WTC11 (cell line): Measurements from ENCODE around the gene RNF145.

Source experiments
- JUN ChIP-seq: sonication (generic); formaldehyde crosslinking; IDR thresholded peaks from 2 replicates; pipeline ENCODE4 v1.8.0; 2023; ENCODE audit warnings: mild to moderate bottlenecking, missing genetic modification reagents
- NFATC4 ChIP-seq: fragments of 250-450 bp; sonication (Bioruptor Pico); IDR thresholded peaks from 2 replicates; pipeline ENCODE4 v1.9.0; 2021; ENCODE audit warnings: mild to moderate bottlenecking
- NR3C1 ChIP-seq: sonication (generic); formaldehyde crosslinking; conservative IDR thresholded peaks from 2 replicates; pipeline ENCODE4 v1.8.1; 2023; ENCODE audit warnings: low read depth, mild to moderate bottlenecking, missing genetic modification reagents
- ZBTB21 ChIP-seq: sonication (generic); formaldehyde crosslinking; IDR thresholded peaks from 2 replicates; pipeline ENCODE4 v1.8.1; 2023; ENCODE audit warnings: mild to moderate bottlenecking, missing genetic modification reagents, borderline replicate concordance
- TF ChIP-seq, protein P1 (sequence below): fragments of 200-600 bp; IDR thresholded peaks from 2 replicates; pipeline ENCODE4 v1.8.0; 2022; ENCODE audit warnings: antibody characterized with exemption
- TF ChIP-seq, protein P2 (sequence below): sonication (generic); formaldehyde crosslinking; IDR thresholded peaks from 2 replicates; pipeline ENCODE4 v1.8.0; 2022; ENCODE audit warnings: mild to moderate bottlenecking, missing genetic modification reagents
- TF ChIP-seq, protein P3 (sequence below): sonication (generic); formaldehyde crosslinking; IDR thresholded peaks from 2 replicates; pipeline ENCODE4 v1.8.0; 2022; ENCODE audit warnings: mild to moderate bottlenecking, missing genetic modification reagents
- TF ChIP-seq, protein P4 (sequence below): sonication (generic); formaldehyde crosslinking; IDR thresholded peaks from 2 replicates; pipeline ENCODE4 v1.8.1; 2023; ENCODE audit warnings: mild to moderate bottlenecking, missing genetic modification reagents, moderate library complexity
- TF ChIP-seq, protein P5 (sequence below): sonication (generic); formaldehyde crosslinking; IDR thresholded peaks from 2 replicates; pipeline ENCODE4 v1.8.1; 2022; ENCODE audit warnings: low read depth, missing genetic modification reagents, borderline replicate concordance

DNA sequence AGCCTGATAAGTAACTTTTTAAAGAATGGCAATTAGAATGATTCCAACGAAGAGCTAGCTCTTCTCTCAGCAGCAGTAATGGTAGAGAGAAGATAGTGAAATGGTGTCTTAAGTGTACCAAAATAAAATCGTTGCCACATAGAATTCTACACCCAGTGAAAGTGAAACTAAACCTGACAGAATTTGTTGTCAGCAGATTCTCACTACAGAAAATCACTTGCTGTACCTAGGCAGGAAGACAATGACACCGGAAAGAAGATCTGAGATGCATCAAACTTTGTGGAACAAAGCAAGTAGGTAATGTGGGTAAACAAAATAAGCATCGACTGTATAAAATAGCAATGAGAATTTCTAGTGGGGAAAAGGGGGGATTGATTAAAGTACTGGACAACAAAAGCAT is 88.9 kb downstream of the RNF145 start:
- TF ChIP-seq, protein P1, sequence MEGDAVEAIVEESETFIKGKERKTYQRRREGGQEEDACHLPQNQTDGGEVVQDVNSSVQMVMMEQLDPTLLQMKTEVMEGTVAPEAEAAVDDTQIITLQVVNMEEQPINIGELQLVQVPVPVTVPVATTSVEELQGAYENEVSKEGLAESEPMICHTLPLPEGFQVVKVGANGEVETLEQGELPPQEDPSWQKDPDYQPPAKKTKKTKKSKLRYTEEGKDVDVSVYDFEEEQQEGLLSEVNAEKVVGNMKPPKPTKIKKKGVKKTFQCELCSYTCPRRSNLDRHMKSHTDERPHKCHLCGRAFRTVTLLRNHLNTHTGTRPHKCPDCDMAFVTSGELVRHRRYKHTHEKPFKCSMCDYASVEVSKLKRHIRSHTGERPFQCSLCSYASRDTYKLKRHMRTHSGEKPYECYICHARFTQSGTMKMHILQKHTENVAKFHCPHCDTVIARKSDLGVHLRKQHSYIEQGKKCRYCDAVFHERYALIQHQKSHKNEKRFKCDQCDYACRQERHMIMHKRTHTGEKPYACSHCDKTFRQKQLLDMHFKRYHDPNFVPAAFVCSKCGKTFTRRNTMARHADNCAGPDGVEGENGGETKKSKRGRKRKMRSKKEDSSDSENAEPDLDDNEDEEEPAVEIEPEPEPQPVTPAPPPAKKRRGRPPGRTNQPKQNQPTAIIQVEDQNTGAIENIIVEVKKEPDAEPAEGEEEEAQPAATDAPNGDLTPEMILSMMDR: no peak
- TF ChIP-seq, protein P2, sequence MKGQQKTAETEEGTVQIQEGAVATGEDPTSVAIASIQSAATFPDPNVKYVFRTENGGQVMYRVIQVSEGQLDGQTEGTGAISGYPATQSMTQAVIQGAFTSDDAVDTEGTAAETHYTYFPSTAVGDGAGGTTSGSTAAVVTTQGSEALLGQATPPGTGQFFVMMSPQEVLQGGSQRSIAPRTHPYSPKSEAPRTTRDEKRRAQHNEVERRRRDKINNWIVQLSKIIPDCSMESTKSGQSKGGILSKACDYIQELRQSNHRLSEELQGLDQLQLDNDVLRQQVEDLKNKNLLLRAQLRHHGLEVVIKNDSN (CRISPR knock-in tag): no peak
- TF ChIP-seq, protein P3, sequence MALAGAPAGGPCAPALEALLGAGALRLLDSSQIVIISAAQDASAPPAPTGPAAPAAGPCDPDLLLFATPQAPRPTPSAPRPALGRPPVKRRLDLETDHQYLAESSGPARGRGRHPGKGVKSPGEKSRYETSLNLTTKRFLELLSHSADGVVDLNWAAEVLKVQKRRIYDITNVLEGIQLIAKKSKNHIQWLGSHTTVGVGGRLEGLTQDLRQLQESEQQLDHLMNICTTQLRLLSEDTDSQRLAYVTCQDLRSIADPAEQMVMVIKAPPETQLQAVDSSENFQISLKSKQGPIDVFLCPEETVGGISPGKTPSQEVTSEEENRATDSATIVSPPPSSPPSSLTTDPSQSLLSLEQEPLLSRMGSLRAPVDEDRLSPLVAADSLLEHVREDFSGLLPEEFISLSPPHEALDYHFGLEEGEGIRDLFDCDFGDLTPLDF (CRISPR knock-in tag): no peak
- TF ChIP-seq NFATC4 (CRISPR knock-in tag) (no peak), JUN (CRISPR knock-in tag) (no peak), ZBTB21 (CRISPR knock-in tag) (no peak), NR3C1 (CRISPR knock-in tag) (no peak)
- TF ChIP-seq, protein P4, sequence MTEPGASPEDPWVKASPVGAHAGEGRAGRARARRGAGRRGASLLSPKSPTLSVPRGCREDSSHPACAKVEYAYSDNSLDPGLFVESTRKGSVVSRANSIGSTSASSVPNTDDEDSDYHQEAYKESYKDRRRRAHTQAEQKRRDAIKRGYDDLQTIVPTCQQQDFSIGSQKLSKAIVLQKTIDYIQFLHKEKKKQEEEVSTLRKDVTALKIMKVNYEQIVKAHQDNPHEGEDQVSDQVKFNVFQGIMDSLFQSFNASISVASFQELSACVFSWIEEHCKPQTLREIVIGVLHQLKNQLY: no peak
- TF ChIP-seq, protein P5, sequence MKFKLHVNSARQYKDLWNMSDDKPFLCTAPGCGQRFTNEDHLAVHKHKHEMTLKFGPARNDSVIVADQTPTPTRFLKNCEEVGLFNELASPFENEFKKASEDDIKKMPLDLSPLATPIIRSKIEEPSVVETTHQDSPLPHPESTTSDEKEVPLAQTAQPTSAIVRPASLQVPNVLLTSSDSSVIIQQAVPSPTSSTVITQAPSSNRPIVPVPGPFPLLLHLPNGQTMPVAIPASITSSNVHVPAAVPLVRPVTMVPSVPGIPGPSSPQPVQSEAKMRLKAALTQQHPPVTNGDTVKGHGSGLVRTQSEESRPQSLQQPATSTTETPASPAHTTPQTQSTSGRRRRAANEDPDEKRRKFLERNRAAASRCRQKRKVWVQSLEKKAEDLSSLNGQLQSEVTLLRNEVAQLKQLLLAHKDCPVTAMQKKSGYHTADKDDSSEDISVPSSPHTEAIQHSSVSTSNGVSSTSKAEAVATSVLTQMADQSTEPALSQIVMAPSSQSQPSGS (CRISPR knock-in tag): no peak
